Psoas muscle (tissue), 8 donors: ENCODE results near the gene SEZ6L2. TPM values are rescaled to one million over a fixed set of nuclear protein-coding genes. Genes with fewer than 3 reads are reported as not detected.
A peak's percentile ranks its signal among the peaks of the same experiment; 100 is the strongest.

Source experiments
- ATAC-seq, 4 donors: fragments of 200-7000 bp; cut with Tn5 transposase; one replicate each; pipeline ENCODE4 v1.9.1; 2020; ENCODE audit warnings: moderate library complexity in 3 of 4, mild to moderate bottlenecking in 2 of 4
- DNase-seq, 2 donors: peaks; one replicate each; pipeline ENCODE4 v3.0.0-alpha.2; 2020
- H3K27ac ChIP-seq: fragments of 200-600 bp; one replicate; pipeline ENCODE4 v1.8.0; 2022
- H3K27me3 ChIP-seq, 3 donors: fragments of 200-600 bp in 1 of 3; one replicate each; pipeline versions ENCODE4 v1.6.1 to v1.8.0; 2013 to 2022; ENCODE audit warnings: low read length in 2 of 3, mild to moderate bottlenecking in 2 of 3, moderate library complexity in 1 of 3; ENCODE audit not compliant: insufficient read depth in 3 of 3
- H3K36me3 ChIP-seq, 2 donors: fragments of 200-600 bp in 1 of 2; one replicate each; pipeline versions ENCODE4 v1.6.1 to v1.8.0; 2013 to 2022; ENCODE audit warnings: low read depth in 1 of 2, mild to moderate bottlenecking in 1 of 2, moderate library complexity in 1 of 2; ENCODE audit not compliant: insufficient read depth in 1 of 2
- H3K4me1 ChIP-seq: fragments of 200-600 bp; one replicate; pipeline ENCODE4 v1.8.0; 2022
- H3K4me3 ChIP-seq: fragments of 200-600 bp; one replicate; pipeline ENCODE4 v1.8.0; 2022; ENCODE audit warnings: mild to moderate bottlenecking
- H3K9me3 ChIP-seq: fragments of 200-600 bp; one replicate; pipeline ENCODE4 v1.8.0; 2022
- WGBS, 3 donors: extraction: QIAGEN DNeasy Blood & Tissue Kit; methylation state at CpG; one replicate each; pipeline versions ENCODE4 v1.1.6 to v1.1.7; 2013; 5-methylcytosine and 5-hydroxymethylcytosine counted together
- intact Hi-C, 2 donors: fragments of 100-400 bp; cut with DNase I; formaldehyde crosslinking; loops; one replicate each; pipeline versions ENCODE4 v1.11.0 to v1.14.2; 2022
- polyA plus RNA-seq, 3 donors: library from polyadenylated mRNA; stranded (reverse); fragments of 200-250 nt; gene quantifications; one replicate each; pipeline ENCODE4 v1.2.3, GENCODE V29; 2013
- total RNA-seq, 4 donors: library from RNA; stranded (reverse); fragmentation: NEBNext Ultra II Directional in 2 of 4; extraction: Animal tissue kit (Norgen Biotek cat#: 25700) in 2 of 4; gene quantifications; one replicate each; pipeline versions ENCODE4 v1.2.1 to v1.2.4, GENCODE V29; 2021 to 2023
- TF ChIP-seq, protein P1 (sequence below): fragments of 200-600 bp; IDR thresholded peaks from one replicate; pipeline ENCODE4 v1.8.0; 2022; ENCODE audit warnings: antibody characterized with exemption
- donor health status: healthy with polysubstance abuse.
- donor health status: DM: no; HTN: no; CAD: no; lungs with moderate emphysema.
- donor health status: Bipolar disorder and iron deficiency.
- donor health status: healthy.
- donor health status: DM: yes; HTN: yes; CAD: no.
- donor health status: DM: no; HTN: no; CAD: no.
- donor health status: DM: no; HTN: no; CAD: no.
- donor health status: DM: yes; HTN: yes; CAD: no.

Gene SEZ6L2
- total and polyA plus RNA-seq, 7 donors: 0.05 to 0.86 (median 0.23) TPM

DNA sequence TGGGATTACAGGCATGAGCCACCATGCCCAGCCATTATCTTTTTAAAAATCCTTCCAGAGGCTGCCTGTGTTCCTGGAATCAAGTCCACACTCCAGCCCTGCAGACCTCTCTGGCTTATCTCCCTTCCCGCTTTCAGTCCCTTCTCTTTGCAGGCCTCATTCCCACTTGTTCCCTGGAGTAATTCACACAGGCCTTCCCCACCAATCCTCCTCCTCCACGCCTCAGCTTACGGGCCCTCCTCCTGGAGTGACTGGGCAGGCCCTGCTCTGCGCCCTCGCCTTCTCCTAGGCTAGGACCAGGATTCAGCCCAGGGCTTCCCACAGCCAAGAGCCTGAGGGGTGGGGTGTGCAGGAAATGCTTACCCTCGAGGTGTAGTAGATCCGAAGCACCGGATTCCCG, 39.1 kb downstream of the SEZ6L2 start:
- no peaks in the 10 kb centered on the region for H3K27me3 ChIP-seq
- H3K27ac ChIP-seq: no peak overlapping the region
- no peak for ATAC-seq
- intact Hi-C loops: loop anchor here (5.0 kb wide), 3 partner anchors 43 to 147 kb away; partner anchors contain the start of genes PAGR1 (in 1 of the 2) and TAOK2 (in 1 of the 2)
- H3K4me3 ChIP-seq: no peak overlapping the region
- peaks cover 10% of the 10 kb centered on the region for H3K4me1 ChIP-seq
- H3K9me3 ChIP-seq: no peaks in the 10 kb centered on the region
- no peak for DNase-seq
- peaks cover 0 to 34% of the 10 kb centered on the region in 2 donors for H3K36me3 ChIP-seq
- TF ChIP-seq, protein P1, sequence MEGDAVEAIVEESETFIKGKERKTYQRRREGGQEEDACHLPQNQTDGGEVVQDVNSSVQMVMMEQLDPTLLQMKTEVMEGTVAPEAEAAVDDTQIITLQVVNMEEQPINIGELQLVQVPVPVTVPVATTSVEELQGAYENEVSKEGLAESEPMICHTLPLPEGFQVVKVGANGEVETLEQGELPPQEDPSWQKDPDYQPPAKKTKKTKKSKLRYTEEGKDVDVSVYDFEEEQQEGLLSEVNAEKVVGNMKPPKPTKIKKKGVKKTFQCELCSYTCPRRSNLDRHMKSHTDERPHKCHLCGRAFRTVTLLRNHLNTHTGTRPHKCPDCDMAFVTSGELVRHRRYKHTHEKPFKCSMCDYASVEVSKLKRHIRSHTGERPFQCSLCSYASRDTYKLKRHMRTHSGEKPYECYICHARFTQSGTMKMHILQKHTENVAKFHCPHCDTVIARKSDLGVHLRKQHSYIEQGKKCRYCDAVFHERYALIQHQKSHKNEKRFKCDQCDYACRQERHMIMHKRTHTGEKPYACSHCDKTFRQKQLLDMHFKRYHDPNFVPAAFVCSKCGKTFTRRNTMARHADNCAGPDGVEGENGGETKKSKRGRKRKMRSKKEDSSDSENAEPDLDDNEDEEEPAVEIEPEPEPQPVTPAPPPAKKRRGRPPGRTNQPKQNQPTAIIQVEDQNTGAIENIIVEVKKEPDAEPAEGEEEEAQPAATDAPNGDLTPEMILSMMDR: no peak
- 88 to 90% (median 88%) methylated on average over 9 of the region's 9 CpGs for WGBS, 3 donors

DNA sequence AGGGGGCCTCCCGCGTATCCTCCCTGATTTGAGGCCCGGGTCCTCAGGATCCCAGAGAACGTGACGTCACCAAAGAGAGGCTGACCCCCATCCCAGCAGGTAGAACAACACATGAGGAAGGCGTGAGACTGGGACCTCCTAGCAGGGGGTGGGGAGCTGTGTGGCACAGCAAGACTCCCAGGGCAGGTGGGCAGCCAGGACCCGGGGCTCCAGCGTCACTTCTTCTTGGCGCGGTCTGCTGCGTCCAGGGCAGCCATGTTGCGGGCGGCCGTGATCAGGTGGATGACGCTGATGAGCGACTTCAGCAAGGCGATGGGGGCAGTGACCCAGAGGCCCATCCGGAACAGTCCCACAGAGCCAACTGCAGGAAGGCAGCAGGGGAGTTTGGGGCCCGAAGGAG, 40.4 kb downstream of the SEZ6L2 start:
- Histone ChIP-seq H3K9me3 (no peaks in the 10 kb centered on the region), H3K36me3 (peaks cover 0 to 34% of the 10 kb centered on the region in 2 donors), H3K27me3 (no peaks in the 10 kb centered on the region), H3K4me1 (peaks cover 10% of the 10 kb centered on the region), H3K27ac (no peak overlapping the region), H3K4me3 (no peak overlapping the region)
- TF ChIP-seq, protein P1: no peak
- intact Hi-C loops: no loop called here
- no peak for DNase-seq
- ATAC-seq: no peak
- 91 to 95% (median 92%) methylated on average over 18 to 19 of the region's 19 CpGs for WGBS, 3 donors

DNA sequence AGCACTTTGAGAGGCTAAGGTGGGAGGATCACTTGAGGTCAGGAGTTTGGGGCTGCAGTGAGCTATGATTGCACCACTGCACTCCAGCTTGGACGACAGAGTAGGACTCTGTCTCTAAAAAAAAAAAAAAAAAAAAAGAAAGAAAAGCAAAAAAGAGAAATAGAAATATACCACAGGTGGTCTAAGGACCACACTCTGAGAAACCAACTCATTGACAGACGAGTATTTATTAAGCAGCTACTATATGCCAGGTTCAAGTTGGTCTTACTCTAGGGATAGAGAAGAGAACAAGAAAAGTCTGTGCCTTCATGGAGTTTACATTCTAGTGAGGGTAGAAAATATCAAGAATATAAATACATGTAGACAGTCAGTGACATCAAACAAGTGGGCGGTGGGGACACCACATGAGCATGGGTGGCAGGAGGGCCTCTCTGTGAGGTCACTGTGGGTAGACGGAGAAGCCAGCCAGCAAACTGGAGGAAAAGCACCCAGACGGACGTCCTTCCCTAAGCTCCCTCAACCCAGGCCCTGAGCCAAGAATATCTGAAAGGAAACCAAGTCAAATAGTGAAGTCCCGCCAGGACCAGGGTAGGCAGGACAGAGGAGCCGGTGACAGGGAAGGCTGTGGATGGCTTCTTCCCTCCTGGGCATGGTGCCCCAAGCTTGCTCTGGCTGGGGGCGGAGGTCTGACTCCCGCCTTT, 41.1 kb downstream of the SEZ6L2 start:
- TF ChIP-seq, protein P1: no peak
- peaks cover 0 to 34% of the 10 kb centered on the region in 2 donors for H3K36me3 ChIP-seq
- H3K9me3 ChIP-seq: no peaks in the 10 kb centered on the region
- 64 to 73% (median 72%) methylated on average over 10 of the region's 10 CpGs for WGBS, 3 donors
- DNase-seq (no peak), ATAC-seq (no peak)
- no peak overlapping the region for H3K27ac ChIP-seq
- peaks cover 10% of the 10 kb centered on the region for H3K4me1 ChIP-seq
- H3K27me3 ChIP-seq: no peaks in the 10 kb centered on the region
- intact Hi-C loops: no loop called here
- no peak overlapping the region for H3K4me3 ChIP-seq

DNA sequence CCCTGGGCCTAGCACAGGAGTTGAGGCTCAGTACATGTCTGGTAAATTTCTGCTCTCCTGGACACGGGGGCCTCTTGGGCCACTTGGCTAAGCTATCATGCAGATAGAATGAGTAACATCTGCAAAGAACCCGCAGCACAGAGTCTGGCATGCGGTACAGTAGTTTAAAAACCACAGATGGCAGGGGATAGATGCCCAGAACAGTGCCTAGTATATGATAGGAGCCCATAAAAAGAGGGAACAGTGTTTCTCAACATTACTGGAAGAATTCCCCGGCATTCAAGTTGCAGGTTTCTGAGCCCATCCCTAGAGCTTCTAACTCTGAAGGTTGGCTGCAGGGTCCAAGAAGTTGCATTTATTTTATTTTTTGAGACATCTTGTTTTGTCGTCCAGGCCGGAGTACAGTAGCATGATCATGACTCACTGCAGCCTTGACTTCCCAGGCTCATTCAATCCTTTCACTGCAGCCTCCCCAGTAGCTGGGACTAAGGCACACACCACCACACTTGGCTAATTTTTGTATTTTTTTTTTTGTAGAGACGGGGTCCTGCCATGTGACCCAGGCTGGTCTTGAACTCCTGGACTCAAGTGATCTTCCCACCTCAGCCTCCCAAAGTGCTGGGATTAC, 42.1 kb downstream of the SEZ6L2 start:
- Histone ChIP-seq H3K4me1 (peaks cover 9% of the 10 kb centered on the region), H3K27ac (no peak overlapping the region), H3K36me3 (peaks cover 0 to 34% of the 10 kb centered on the region in 2 donors), H3K4me3 (no peak overlapping the region), H3K27me3 (no peaks in the 10 kb centered on the region), H3K9me3 (no peaks in the 10 kb centered on the region)
- intact Hi-C loops: no loop called here
- ATAC-seq: peak in 2 of 4 donors; percentile 27 to 48
- TF ChIP-seq, protein P1: no peak
- DNase-seq: no peak
- WGBS, 3 donors: 48 to 55% (median 51%) methylated on average over 7 of the region's 7 CpGs
